Activated naive CD4-positive, alpha-beta T cell treated with anti-CD3 and anti-CD28 coated beads, Interleukin-2, amount 50 U/mL, for 24 hours (primary cell): ENCODE data around the gene LILRA6.
"Not testable (repeated sequence)": the region's sequence is repeated elsewhere in the genome, so short reads cannot be mapped to it uniquely, and the experiment has no call there.

Source experiments
- H3K27ac Mint-ChIP-seq: one replicate; pipeline ENCODE4 v1.8.0; 2021; ENCODE audit warnings: mild to moderate bottlenecking, mixed read lengths
- H3K27me3 Mint-ChIP-seq: one replicate; pipeline ENCODE4 v1.8.0; 2021; ENCODE audit warnings: mixed read lengths
- H3K36me3 Mint-ChIP-seq: one replicate; pipeline ENCODE4 v1.8.0; 2021; ENCODE audit warnings: mixed read lengths
- H3K4me1 Mint-ChIP-seq: one replicate; pipeline ENCODE4 v1.8.0; 2021; ENCODE audit warnings: mixed read lengths
- H3K4me3 Mint-ChIP-seq: one replicate; pipeline ENCODE4 v1.8.0; 2021; ENCODE audit warnings: mild to moderate bottlenecking, mixed read lengths
- H3K9me3 Mint-ChIP-seq: one replicate; pipeline ENCODE4 v1.8.0; 2021; ENCODE audit warnings: mixed read lengths

The LILRA6 gene

DNA sequence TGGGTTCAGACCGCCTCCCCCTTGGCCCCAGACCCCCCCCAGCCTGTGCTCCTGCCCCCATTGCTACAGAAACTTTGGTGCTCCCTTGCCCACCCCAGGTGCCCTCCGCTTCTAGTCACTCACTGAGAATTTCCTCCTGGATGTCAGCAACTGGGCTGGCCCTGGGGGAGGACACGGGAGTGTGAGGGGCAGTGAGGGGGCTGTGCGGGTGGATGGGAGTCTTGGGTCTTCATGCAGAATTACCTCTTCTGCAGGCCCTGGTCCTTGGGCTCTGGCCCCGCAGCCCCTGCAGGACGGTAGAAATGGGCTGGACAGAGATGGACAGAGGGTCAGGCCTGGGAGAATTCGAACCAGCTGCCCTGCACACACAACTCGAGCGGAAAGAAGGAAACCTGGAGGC lies 9.7 kb upstream of the LILRA6 start:
- no peaks in the 10 kb centered on the region for H3K27me3 Mint-ChIP-seq

DNA sequence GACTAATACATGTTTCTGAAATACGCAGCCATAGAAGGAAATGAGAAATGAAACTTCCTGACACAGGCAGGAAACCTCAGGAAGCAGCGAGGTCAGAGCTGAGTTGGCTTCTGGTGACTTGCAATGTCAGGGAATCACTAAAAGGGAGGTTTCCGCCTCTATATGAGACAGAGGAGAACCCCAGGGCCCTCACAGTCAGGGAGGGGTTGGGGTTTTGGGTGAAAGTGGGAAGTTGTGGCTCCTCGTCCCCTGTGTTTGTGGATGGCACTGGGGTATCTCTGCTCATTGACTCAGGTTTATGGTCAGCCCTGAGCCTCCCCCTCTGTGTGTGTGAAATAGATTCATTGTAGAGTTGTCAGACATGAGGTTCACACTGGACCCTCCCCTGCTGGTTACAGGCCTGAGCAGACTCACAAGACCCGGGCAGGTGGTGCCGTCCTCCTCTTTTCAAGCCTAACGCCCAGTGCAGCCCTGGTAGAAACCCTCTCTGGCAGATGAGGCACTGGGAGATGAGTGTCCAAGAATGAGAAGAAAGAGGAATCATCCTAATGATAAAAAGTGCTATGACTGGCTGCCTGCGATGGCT lies 5.5 kb upstream of the LILRA6 start:
- no peaks in the 10 kb centered on the region for H3K9me3 Mint-ChIP-seq
- peaks cover 4% of the 10 kb centered on the region for H3K27me3 Mint-ChIP-seq
- H3K36me3 Mint-ChIP-seq, result no peaks in the 10 kb centered on the region
- H3K4me1 Mint-ChIP-seq, result peaks cover 10% of the 10 kb centered on the region
- H3K4me3 Mint-ChIP-seq, result peak overlapping the region; percentile 12
- H3K27ac Mint-ChIP-seq, result no peak overlapping the region

More for the DNA sequence above, 9.7 kb upstream of the LILRA6 start:
- H3K27ac Mint-ChIP-seq, result no peak overlapping the region
- H3K36me3 Mint-ChIP-seq, result no peaks in the 10 kb centered on the region
- no peak overlapping the region for H3K4me3 Mint-ChIP-seq
- no peaks in the 10 kb centered on the region for H3K9me3 Mint-ChIP-seq
- H3K4me1 Mint-ChIP-seq, result peaks cover 10% of the 10 kb centered on the region

DNA sequence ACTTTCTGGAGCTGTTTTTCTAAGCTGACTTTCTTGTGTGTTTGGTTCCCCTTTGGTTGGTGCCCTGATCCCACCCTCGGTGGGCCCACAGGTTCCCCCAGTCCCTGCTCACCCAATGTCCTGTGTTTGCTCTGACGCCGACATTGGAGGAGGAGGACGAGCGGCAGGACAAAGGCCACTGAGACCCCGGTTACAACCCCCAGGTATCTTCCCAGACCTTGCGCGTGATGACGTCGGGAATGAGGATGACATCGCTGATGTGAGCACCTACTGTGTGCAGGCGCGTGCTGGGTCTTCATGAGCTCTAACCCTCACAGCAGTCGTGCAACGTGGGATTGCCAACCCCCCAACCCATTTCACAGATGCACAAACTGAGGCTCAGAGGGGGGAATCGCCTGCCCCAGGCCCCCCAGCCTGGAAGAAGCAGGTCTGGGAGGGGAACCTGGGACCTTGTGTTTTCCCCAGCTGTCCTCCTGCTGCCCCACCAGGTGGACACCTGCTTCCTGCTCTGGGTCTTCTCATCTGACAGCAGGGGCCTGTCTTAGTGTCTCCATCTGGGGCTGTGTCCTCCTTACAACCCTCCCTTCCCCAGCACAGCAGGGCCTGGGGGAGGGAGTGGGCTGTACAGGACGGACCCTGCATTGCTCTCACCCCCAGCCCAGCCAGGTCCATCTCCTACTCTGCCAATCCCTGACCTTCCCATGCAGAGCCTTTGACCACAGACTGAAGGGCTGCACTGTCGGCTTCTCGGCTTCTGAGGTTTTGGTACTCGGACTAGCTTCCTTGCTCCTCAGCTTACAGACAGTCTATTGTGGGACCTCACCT lies 4.7 kb upstream of the LILRA6 start:
- Mint-ChIP-seq H3K4me3 (peak overlapping the region; percentile 12), H3K27me3 (peaks cover 5% of the 10 kb centered on the region), H3K27ac (no peak overlapping the region), H3K36me3 (no peaks in the 10 kb centered on the region), H3K4me1 (peaks cover 13% of the 10 kb centered on the region), H3K9me3 (no peaks in the 10 kb centered on the region)

DNA sequence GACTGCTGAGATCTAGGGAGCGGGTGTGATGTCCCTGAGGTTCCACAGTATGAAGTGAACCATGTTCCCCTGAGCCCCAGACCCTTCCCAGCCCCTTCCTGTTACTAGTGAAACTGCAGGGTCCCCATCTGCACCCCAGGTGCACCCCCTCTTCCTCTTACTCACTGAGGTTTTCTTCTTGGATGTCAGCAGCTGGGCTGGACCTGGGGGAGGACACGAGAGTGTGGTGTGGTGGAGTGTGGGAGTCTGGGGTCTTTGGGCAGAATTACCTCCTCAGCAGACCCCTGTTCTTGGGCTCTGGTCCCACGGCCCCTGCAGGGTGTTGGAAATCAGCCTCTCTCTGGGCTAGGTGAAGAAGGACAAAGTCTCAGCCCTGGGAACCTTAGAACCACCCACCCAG lies 3.3 kb upstream of the LILRA6 start:
- no peak overlapping the region for H3K27ac Mint-ChIP-seq
- H3K9me3 Mint-ChIP-seq, result no peaks in the 10 kb centered on the region

DNA sequence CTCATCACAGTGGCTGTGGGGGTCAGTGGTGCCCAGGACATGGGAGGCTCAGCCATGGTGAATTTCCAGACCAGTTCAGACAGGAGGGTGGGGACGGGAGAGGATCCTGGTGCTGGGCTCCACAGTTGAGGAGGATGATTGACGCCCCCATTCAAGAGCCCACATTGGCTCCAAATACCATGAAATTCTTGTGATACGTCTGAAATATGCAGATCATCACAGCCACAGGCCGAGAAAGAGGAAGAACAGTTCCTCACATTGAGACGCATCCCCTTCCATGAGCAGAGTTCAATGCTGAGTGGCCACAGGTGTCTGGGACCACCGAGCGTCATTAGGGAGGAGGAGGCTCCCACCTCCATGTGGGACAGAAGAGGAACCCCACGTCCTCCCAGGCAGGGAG lies 1.2 kb upstream of the LILRA6 start:
- H3K27ac Mint-ChIP-seq, H3K9me3 Mint-ChIP-seq, H3K4me3 Mint-ChIP-seq, H3K27me3 Mint-ChIP-seq, H3K36me3 Mint-ChIP-seq: not testable (repeated sequence)
- H3K4me1 Mint-ChIP-seq, result peaks cover 13% of the 10 kb centered on the region

More for the DNA sequence above, 3.3 kb upstream of the LILRA6 start:
- peaks cover 13% of the 10 kb centered on the region for H3K4me1 Mint-ChIP-seq
- peaks cover 5% of the 10 kb centered on the region for H3K27me3 Mint-ChIP-seq
- no peak overlapping the region for H3K4me3 Mint-ChIP-seq
- no peaks in the 10 kb centered on the region for H3K36me3 Mint-ChIP-seq

DNA sequence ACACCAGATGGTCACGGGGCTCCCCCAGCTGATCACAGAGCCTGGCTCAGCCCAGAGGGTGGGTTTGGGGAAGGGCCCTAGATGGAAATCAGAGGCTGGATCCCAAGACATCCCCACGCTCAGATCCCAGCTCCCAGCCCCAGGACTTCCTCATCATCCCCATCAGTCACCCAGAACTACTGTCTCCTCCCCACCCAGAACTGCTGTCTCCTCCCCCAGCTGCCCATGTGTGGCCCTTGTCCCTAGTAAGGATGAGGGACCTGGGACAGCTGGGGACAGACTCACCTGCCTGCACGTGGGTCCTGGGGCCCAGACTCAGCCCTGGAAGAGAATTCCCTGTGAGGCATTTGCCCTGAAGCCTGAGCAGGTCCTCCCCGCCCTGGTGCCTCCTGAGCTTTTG lies 356 bp downstream of the LILRA6 start:
- H3K9me3 Mint-ChIP-seq, H3K4me3 Mint-ChIP-seq, H3K4me1 Mint-ChIP-seq, H3K36me3 Mint-ChIP-seq, H3K27me3 Mint-ChIP-seq, H3K27ac Mint-ChIP-seq: not testable (repeated sequence)

DNA sequence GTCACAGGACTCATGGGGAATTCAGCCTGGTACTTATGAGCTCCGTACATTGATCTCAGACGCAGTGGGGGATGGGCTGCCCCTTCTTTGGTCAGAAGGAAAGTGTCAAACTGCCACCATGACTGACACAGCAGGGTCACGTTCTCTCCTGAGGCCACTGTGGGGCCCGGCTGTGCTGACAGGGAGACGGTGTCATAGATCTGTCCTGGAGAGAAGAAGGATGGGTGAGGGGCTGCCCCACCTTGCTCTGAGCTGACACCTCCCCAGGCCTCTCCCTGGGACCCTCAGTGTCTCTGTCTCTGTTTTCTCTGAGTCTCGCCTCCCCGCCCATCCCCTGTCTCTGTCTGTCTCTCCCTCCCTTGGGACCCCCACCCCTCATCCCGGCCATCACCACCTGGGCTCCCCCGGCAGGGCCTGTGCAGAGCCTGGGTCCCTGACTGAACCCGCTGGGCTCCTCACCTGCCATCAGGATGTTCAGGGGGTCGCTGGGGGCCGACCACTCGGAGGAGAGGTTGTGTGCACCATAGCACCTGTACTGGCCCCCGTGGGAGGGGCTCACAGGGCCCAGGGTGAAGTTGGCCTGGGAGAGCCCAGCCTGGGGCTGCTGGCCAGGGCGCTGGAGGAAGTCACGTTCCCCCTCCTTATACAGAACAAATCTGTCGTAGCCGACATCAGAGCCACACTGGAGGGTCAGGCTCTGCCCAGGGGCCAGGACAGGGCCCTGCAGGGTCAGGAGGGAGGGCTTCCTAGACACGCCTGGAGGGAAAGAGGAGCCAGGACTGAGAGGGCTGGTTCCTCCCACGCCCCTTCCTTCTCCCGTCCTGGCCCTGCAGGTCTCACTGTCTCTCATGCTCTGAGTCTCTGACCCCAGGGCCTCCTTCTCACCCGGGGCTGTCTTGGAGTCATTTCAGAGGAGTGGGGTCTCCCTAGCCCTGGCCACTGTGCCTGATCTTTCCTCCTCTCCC lies 1.9 kb downstream of the LILRA6 start:
- H3K27me3 Mint-ChIP-seq, H3K4me1 Mint-ChIP-seq, H3K4me3 Mint-ChIP-seq, H3K9me3 Mint-ChIP-seq, H3K36me3 Mint-ChIP-seq, H3K27ac Mint-ChIP-seq: not testable (repeated sequence)

DNA sequence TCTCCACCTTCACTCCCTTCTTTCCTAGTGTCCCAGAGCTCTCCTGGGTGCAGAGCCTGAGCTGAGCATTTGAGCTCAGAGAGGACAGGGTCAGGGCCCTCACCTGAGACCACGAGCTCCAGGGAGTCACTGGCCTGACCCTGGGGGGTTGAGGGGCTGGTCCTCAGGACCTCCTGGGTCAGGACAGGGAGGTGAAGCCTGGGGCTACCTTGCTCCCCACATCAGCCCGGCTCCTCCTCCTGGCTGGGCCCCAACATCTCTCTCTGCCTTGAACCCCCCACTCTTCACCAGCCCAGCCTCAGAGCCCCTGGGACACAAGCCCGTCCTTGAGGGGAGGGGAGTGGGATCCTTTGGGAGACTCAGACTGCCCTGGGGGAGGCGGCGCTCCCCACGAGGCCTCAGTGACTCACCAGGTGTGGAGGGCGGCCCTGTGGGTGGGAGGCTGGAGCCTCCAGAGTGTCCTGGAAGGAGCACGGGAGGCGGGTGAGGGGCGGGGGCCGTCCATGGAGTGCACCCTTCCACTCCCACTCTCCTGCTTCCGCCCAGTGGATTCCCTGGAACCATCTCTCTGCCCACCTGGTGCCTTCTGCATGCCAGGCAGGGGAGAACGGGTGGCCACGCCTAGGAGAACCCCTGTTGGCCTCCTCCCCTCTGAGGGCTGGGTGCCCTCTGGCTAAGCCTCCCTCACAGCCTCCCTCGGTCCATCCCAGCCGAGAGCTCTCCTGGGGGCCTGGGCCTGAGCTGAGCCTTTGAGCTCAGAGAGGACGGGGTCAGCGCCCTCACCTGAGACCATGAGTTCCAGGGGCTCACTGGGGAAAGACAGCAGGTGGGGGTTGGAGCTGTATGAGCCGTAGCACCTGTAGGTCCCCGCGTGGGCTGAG lies 2.9 kb downstream of the LILRA6 start:
- H3K4me3 Mint-ChIP-seq, H3K4me1 Mint-ChIP-seq, H3K27me3 Mint-ChIP-seq, H3K36me3 Mint-ChIP-seq, H3K9me3 Mint-ChIP-seq: not testable (repeated sequence)
- peak overlapping the region; percentile 27 for H3K27ac Mint-ChIP-seq

DNA sequence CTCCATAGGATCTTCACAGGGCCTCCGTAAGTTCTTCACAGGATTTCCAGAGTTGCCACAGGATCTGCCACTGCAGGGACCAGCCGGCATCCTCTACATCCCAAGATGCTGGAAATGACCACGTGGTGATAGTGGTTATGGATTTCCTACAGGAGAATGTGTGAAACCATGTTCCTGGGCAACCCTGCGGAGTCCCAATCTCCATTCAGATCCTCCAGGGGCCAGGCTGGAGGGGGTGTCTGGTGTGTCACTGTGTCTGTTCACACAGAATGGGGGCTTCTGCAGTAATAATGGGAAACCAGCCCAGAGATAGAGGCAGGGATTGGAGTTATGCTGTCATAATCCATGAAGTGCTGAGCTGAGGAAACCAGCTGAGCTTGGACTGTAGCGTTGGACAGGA lies 8.6 kb downstream of the LILRA6 start:
- Mint-ChIP-seq H3K9me3 (no peaks in the 10 kb centered on the region), H3K36me3 (no peaks in the 10 kb centered on the region), H3K4me1 (peaks cover 30% of the 10 kb centered on the region), H3K27me3 (peaks cover 2% of the 10 kb centered on the region), H3K4me3 (peak overlapping the region; percentile 8), H3K27ac (no peak overlapping the region)

DNA sequence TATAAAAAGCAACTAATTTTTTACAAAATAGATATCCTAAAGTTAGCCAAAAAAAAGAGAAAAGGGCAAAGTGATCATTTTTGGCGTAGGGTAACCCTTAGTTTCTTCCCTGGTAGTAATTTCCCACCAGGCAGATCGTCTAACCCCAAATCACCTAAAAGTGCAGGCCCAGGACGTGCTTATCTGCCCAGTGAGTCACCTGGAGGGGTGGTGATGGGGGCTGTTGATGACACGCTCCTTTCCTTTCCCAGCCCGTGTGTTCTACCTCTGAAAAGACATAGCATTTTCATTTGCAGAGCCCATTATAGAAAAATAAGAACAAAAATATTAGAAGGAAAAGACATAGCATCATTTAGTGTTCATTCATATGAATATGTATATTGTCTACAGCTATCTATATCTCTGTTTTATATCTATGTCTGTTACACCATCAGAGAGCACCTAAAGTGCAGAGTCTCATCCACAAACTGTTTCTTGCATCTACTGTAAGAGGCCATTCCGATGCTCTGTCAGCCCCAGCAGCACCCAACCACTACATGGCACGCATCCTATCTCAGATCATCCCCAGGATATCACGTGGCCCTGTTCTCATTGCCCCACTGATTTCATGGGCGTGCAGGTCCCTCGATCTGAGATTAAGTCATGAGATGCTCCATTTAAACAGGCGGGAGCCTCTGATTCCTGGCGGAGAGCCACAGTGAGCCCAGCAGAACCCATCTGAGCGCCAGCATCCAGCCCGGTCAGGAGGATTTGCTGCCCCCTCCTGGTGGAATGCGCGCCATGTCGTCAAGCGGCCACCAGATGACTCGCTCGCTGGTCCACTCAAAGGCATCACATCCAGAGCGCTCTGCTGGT lies 11.3 kb downstream of the LILRA6 start:
- H3K27me3 Mint-ChIP-seq, result peaks cover 2% of the 10 kb centered on the region
- H3K36me3 Mint-ChIP-seq, result no peaks in the 10 kb centered on the region
- no peak overlapping the region for H3K27ac Mint-ChIP-seq
- peaks cover 30% of the 10 kb centered on the region for H3K4me1 Mint-ChIP-seq
- no peaks in the 10 kb centered on the region for H3K9me3 Mint-ChIP-seq
- H3K4me3 Mint-ChIP-seq, result no peak overlapping the region

DNA sequence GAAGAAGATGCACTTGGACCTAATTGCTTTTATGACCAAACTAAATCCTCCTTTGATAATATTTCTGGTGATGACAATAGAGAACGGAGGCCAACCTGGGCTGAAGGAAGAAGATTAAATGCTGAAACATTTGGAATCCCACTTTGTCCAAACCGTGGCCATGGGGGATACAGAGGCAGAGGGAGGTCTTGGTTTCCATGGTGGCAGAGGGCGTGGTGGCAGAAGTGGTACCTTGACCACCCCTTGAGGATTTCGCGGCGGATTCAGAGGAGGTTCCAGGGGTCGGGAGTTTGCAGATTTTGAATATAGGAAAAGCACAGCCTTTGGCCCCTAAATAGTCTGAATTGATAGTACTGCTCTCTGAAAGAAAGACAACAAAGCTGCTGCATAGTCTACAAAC lies 12.6 kb downstream of the LILRA6 start:
- Mint-ChIP-seq H3K27me3 (peaks cover 2% of the 10 kb centered on the region), H3K4me1 (peaks cover 28% of the 10 kb centered on the region), H3K27ac (no peak overlapping the region), H3K9me3 (no peaks in the 10 kb centered on the region), H3K4me3 (no peak overlapping the region), H3K36me3 (no peaks in the 10 kb centered on the region)

DNA sequence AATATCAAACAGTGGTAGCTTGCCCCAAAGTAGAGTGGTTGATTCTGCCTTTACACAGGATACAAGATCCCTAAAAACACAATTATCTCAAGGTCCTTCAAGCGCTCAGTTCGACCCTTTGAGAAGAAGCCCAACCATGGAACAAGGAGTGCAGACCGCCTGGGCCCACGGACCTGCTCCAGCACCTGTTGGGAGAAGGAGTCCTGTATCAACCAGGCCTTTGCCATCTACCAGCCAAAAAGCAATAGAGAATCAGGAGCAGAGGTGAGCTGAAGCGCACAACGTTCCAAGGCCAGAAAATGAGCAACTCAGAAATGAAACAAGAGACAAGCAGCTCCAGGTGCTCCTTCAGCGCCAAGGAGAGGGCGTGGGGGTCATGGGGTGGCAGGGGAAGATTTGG lies 13.4 kb downstream of the LILRA6 start:
- Mint-ChIP-seq H3K9me3 (no peaks in the 10 kb centered on the region), H3K4me1 (peaks cover 20% of the 10 kb centered on the region), H3K27ac (no peak overlapping the region), H3K36me3 (no peaks in the 10 kb centered on the region), H3K27me3 (peaks cover 2% of the 10 kb centered on the region), H3K4me3 (no peak overlapping the region)

DNA sequence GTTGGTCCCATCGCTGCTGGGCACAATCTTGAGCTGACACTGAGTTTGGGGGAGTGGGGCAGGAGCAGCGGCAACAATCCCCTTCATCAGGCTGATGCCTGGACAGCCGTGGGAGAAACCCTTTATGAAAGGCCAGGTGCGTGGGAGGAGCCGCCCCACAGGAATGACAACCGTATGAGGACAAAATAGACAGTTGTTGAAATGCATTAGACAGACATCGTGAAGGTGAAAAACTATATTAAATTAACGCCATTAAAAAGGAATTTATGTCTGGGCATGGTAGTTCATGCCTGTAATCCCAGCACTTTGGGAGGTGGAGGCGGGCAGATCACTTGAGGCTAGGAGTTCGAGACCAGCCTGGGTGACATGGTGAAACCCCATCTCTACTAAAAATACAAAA lies 18.0 kb downstream of the LILRA6 start:
- not testable (repeated sequence) for H3K27ac Mint-ChIP-seq, H3K4me3 Mint-ChIP-seq, H3K36me3 Mint-ChIP-seq, H3K27me3 Mint-ChIP-seq, H3K9me3 Mint-ChIP-seq
- peaks cover 12% of the 10 kb centered on the region for H3K4me1 Mint-ChIP-seq

DNA sequence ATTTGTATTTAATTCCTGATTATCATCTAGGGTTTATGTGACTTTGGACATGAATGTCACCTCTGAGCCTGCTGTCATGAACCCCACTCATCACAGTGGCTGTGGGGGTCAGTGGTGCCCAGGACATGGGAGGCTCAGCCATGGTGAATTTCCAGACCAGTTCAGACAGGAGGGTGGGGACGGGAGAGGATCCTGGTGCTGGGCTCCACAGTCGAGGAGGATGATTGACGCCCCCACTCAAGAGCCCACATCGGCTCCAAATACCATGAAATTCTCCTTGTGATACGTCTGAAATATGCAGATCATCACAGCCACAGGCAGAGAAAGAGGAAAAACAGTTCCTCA lies 18.7 kb downstream of the LILRA6 start:
- H3K36me3 Mint-ChIP-seq, H3K9me3 Mint-ChIP-seq, H3K4me3 Mint-ChIP-seq, H3K27ac Mint-ChIP-seq, H3K27me3 Mint-ChIP-seq: not testable (repeated sequence)
- H3K4me1 Mint-ChIP-seq, result peaks cover 12% of the 10 kb centered on the region
